CD4-positive, alpha-beta memory T cell (primary cell): ENCODE data around the gene TRAF4. TPM values are rescaled to one million over a fixed set of nuclear protein-coding genes. Genes with fewer than 3 reads are reported as not detected.
A peak's percentile ranks its signal among the peaks of the same experiment; 100 is the strongest.

Source experiments
- CTCF ChIA-PET: fragments of 350-600 bp; sonication (Branson Sonifier 250); formaldehyde crosslinking; loops from one replicate; lab custom pipeline; 2021; ENCODE audit warnings: inconsistent platforms; ENCODE audit not compliant: partially characterized antibody; lab: Charles Lee
- POLR2A ChIA-PET: fragments of 350-600 bp; sonication (Branson Sonifier 250); formaldehyde crosslinking; loops from one replicate; lab custom pipeline; 2021; ENCODE audit not compliant: partially characterized antibody; lab: Charles Lee
- DNase-seq, 5 donors: peaks; one replicate each; pipeline versions ENCODE4 v3.0.0 to v3.0.0-alpha.2; 2020 to 2022; ENCODE audit warnings: mixed read lengths in 1 of 5
- H3K27ac ChIP-seq: one replicate; pipeline ENCODE4 v1.7.0; 2013; ENCODE audit warnings: low read depth, low read length
- H3K27me3 ChIP-seq: 2 replicates; pipeline ENCODE4 v1.7.0; 2013; ENCODE audit warnings: mild to moderate bottlenecking, low read length, moderate library complexity; ENCODE audit not compliant: insufficient read depth
- H3K36me3 ChIP-seq: 2 replicates; pipeline ENCODE4 v1.7.0; 2013; ENCODE audit warnings: mild to moderate bottlenecking, low read length, moderate library complexity; ENCODE audit not compliant: insufficient read depth
- H3K4me1 ChIP-seq: 2 replicates; pipeline ENCODE4 v1.7.0; 2013; ENCODE audit warnings: mild to moderate bottlenecking, low read length, moderate library complexity; ENCODE audit not compliant: insufficient read depth
- H3K4me3 ChIP-seq, 2 donors: one replicate each; pipeline ENCODE4 v1.7.0; 2013; ENCODE audit warnings: low read length in 2 of 2, mild to moderate bottlenecking in 1 of 2
- H3K9me3 ChIP-seq, 2 donors: one replicate each; pipeline ENCODE4 v1.7.0; 2013; ENCODE audit warnings: low read length in 2 of 2, control low read depth in 1 of 2; ENCODE audit not compliant: control insufficient read depth in 1 of 2
- H3K27ac Mint-ChIP-seq, 7 donors: one replicate each; pipeline ENCODE4 v1.8.0; 2020 to 2021; ENCODE audit warnings: mixed read lengths in 7 of 7, mild to moderate bottlenecking in 6 of 7, inconsistent platforms in 3 of 7, moderate library complexity in 3 of 7
- H3K27me3 Mint-ChIP-seq, 2 donors: one replicate each; pipeline ENCODE4 v1.8.0; 2020 to 2021; ENCODE audit warnings: mixed read lengths in 2 of 2
- H3K36me3 Mint-ChIP-seq, 2 donors: one replicate each; pipeline ENCODE4 v1.8.0; 2020 to 2021; ENCODE audit warnings: mixed read lengths in 2 of 2, inconsistent platforms in 1 of 2, mild to moderate bottlenecking in 1 of 2
- H3K4me1 Mint-ChIP-seq, 4 donors: one replicate each; pipeline ENCODE4 v1.8.0; 2020 to 2021; ENCODE audit warnings: mixed read lengths in 4 of 4, mild to moderate bottlenecking in 1 of 4
- H3K4me3 Mint-ChIP-seq, 8 donors: one replicate each; pipeline ENCODE4 v1.8.0; 2020 to 2021; ENCODE audit warnings: mixed read lengths in 8 of 8, mild to moderate bottlenecking in 7 of 8, moderate library complexity in 6 of 8, inconsistent platforms in 3 of 8
- H3K9me3 Mint-ChIP-seq, 8 donors: one replicate each; pipeline ENCODE4 v1.8.0; 2020 to 2021; ENCODE audit warnings: mixed read lengths in 8 of 8, mild to moderate bottlenecking in 5 of 8, inconsistent platforms in 3 of 8, moderate library complexity in 1 of 8
- intact Hi-C: fragments of 100-400 bp; cut with micrococcal nuclease; formaldehyde crosslinking; loops from one replicate; pipeline ENCODE4 v1.15.1; 2023
- polyA plus RNA-seq, 2 donors: library from polyadenylated mRNA; unstranded; fragments of 300-500 nt; fragmentation: Illumina TruSeq; gene quantifications; one replicate each; pipeline ENCODE4 v1.2.3, GENCODE V29; 2021
- total RNA-seq, 2 experiments: library from RNA; stranded (reverse); gene quantifications; one replicate each; pipeline ENCODE4 v1.2.3, GENCODE V29; 2021

Gene TRAF4
- total and polyA plus RNA-seq, 4 experiments from 2014 or later = 0.61 to 32.9 (median 16.9) TPM

- DNase-seq = no peak
- H3K27me3 ChIP-seq = no peaks in the 10 kb centered on the region
- H3K4me3 Mint-ChIP-seq = no peak overlapping the region
- ChIA-PET POLR2A (no interaction called here), CTCF (no interaction called here)
- peaks cover 47% of the 10 kb centered on the region for H3K36me3 ChIP-seq
- H3K27me3 Mint-ChIP-seq = no peaks in the 10 kb centered on the region
- H3K36me3 Mint-ChIP-seq = peaks cover 39 to 51% of the 10 kb centered on the region in 2 donors
- H3K27ac Mint-ChIP-seq = peak overlapping the region in 3 of 7 donors; percentile 8 to 73 (median 51)
- intact Hi-C loops = no loop called here
- peaks cover 0 to 2% (median 0%) of the 10 kb centered on the region in 8 donors for H3K9me3 Mint-ChIP-seq
- H3K4me1 ChIP-seq = no peaks in the 10 kb centered on the region
- no peak overlapping the region for H3K4me3 ChIP-seq
- no peak overlapping the region for H3K27ac ChIP-seq
- no peaks in the 10 kb centered on the region for H3K9me3 ChIP-seq
- H3K4me1 Mint-ChIP-seq = peaks cover 0 to 9% (median 5%) of the 10 kb centered on the region in 4 donors
Measured at GRCh38 chr17:28703552-28704218, 40.1 kb upstream of the TRAF4 start.

GRCh38 chr17:28704219-28704858 is 39.5 kb upstream of the TRAF4 start:
- Histone ChIP-seq H3K36me3 (peaks cover 40% of the 10 kb centered on the region), H3K27me3 (no peaks in the 10 kb centered on the region), H3K4me3 (no peak overlapping the region), H3K4me1 (no peaks in the 10 kb centered on the region), H3K9me3 (no peaks in the 10 kb centered on the region), H3K27ac (no peak overlapping the region)
- Mint-ChIP-seq H3K27ac (no peak overlapping the region), H3K4me3 (no peak overlapping the region), H3K36me3 (peaks cover 35 to 45% of the 10 kb centered on the region in 2 donors), H3K27me3 (no peaks in the 10 kb centered on the region), H3K9me3 (peaks cover 0 to 2% (median 0%) of the 10 kb centered on the region in 8 donors), H3K4me1 (peaks cover 0 to 9% (median 5%) of the 10 kb centered on the region in 4 donors)
- ChIA-PET CTCF (no interaction called here), POLR2A (interaction anchor here (0.9 to 1.5 kb wide), 3 partner anchors 10 to 42 kb away, joined by 3 to 4 read pairs (median 3); partner anchors contain the start of genes RPL23A, SDF2 and SUPT6H)
- DNase-seq = no peak
- intact Hi-C loops = no loop called here

DNA sequence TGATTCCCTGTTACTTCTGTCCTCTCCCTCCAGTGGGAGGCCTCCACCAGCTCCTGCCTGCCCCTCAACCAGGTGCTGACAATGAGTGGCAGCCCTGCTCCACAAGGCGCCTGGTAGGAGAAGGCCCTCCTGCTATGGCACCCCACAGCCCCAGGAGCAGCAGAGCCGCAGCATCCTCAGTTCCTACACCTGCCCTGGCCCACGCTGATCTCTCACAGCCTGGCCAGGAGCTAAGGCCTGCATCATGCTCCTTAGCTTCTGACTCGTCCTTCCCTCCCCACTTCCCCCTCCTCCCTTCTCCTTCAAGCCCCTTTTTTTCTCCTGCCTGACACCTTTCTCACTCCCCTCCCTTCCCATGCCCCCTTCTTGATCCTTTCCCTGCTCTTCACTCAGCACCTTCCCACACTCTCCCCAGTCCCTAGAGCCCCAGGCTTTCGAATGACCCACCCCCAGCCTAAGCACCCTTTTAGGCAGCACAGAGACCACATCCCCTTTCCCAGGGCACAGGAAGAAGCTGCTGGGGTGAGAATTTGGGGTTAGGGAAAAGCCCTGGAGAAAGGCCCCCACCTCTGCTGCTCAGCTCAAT is 38.6 kb upstream of the TRAF4 start:
- Mint-ChIP-seq H3K4me3 (no peak overlapping the region), H3K27ac (peak overlapping the region in 5 of 7 donors; percentile 18 to 79 (median 41)), H3K9me3 (peaks cover 0 to 2% (median 0%) of the 10 kb centered on the region in 8 donors), H3K36me3 (peaks cover 31 to 37% of the 10 kb centered on the region in 2 donors), H3K4me1 (peaks cover 3 to 9% (median 6%) of the 10 kb centered on the region in 4 donors), H3K27me3 (no peaks in the 10 kb centered on the region)
- no peak for DNase-seq
- CTCF ChIA-PET = no interaction called here
- intact Hi-C loops = no loop called here
- no peaks in the 10 kb centered on the region for H3K4me1 ChIP-seq
- no peaks in the 10 kb centered on the region for H3K9me3 ChIP-seq
- H3K27ac ChIP-seq = no peak overlapping the region
- POLR2A ChIA-PET = interaction anchor here (0.9 to 1.5 kb wide), 3 partner anchors 11 to 43 kb away, joined by 3 to 4 read pairs (median 3); partner anchors contain the start of genes RPL23A, SDF2 and SUPT6H
- no peak overlapping the region for H3K4me3 ChIP-seq
- no peaks in the 10 kb centered on the region for H3K27me3 ChIP-seq
- H3K36me3 ChIP-seq = peaks cover 32% of the 10 kb centered on the region

GRCh38 chr17:28705728-28706334 is 38.0 kb upstream of the TRAF4 start:
- Histone ChIP-seq H3K27ac (no peak overlapping the region), H3K27me3 (no peaks in the 10 kb centered on the region), H3K4me3 (no peak overlapping the region), H3K36me3 (peaks cover 26% of the 10 kb centered on the region), H3K4me1 (peaks cover 5% of the 10 kb centered on the region), H3K9me3 (no peaks in the 10 kb centered on the region)
- no peak for DNase-seq
- POLR2A ChIA-PET = interaction anchor here (1.2 to 1.5 kb wide), 2 partner anchors 12 to 14 kb away, joined by 3 to 4 read pairs; partner anchors contain the start of gene RPL23A
- H3K36me3 Mint-ChIP-seq = peaks cover 27 to 32% of the 10 kb centered on the region in 2 donors
- CTCF ChIA-PET = no interaction called here
- H3K27ac Mint-ChIP-seq = peak overlapping the region in 4 of 7 donors; percentile 18 to 61 (median 38)
- peaks cover 5 to 13% (median 10%) of the 10 kb centered on the region in 4 donors for H3K4me1 Mint-ChIP-seq
- H3K9me3 Mint-ChIP-seq = peaks cover 0 to 2% (median 0%) of the 10 kb centered on the region in 8 donors
- H3K27me3 Mint-ChIP-seq = no peaks in the 10 kb centered on the region
- H3K4me3 Mint-ChIP-seq = no peak overlapping the region
- intact Hi-C loops = no loop called here

DNA sequence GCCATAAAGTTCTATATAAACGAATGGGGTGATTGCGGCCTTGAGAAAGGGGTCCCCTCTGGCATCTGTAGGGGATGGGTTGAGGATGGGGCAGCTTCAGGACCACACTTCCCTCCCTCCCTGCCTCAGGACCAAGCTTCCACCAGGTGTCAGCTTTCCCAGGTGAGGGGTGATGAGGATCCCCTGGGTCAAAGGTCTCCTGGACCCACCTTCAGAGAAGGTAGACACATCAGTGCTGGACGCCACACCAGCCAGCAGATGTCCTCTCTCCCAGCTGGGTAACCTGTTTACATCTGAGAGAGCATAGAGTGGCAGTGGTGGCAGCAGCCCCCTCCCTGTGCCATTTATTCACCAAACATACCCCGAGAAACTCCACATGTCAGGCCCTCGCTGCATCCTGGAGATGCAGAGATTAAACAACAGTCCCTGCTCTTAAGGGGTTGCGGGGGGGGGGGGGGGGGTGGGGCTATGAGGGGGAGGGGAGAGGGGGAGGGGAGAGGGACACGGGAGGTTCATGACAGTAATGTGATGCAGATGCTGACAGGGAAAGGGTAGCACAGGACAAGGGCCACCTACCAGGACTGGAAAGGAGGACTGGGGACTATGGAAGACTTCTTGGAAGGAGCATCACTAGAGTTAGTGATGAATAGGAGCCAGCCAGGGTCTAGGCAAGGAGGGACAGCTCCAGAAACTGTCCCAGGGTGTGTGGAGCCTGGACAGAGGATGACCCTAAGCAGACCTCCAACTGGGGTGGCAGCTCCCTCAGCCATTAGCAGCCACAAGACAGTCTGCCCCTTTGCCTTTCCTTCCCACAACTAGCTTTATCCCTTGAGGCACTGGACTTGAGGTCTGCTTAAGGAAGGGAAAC is 37.1 kb upstream of the TRAF4 start:
- H3K4me1 Mint-ChIP-seq = peaks cover 5 to 18% (median 12%) of the 10 kb centered on the region in 4 donors
- H3K4me3 Mint-ChIP-seq = no peak overlapping the region
- CTCF ChIA-PET = interaction anchor here (0.5 to 1.2 kb wide), 3 partner anchors 12 to 117 kb away, joined by 3 to 5 read pairs (median 3); partner anchors contain the start of gene RPL23A
- intact Hi-C loops = no loop called here
- peaks cover 20 to 27% of the 10 kb centered on the region in 2 donors for H3K36me3 Mint-ChIP-seq
- H3K36me3 ChIP-seq = peaks cover 17% of the 10 kb centered on the region
- H3K27ac Mint-ChIP-seq = peak overlapping the region in 4 of 7 donors; percentile 41 to 85 (median 60)
- peaks cover 5% of the 10 kb centered on the region for H3K4me1 ChIP-seq
- H3K4me3 ChIP-seq = no peak overlapping the region
- H3K27me3 ChIP-seq = no peaks in the 10 kb centered on the region
- no peaks in the 10 kb centered on the region for H3K9me3 ChIP-seq
- peaks cover 0 to 2% (median 0%) of the 10 kb centered on the region in 8 donors for H3K9me3 Mint-ChIP-seq
- H3K27me3 Mint-ChIP-seq = no peaks in the 10 kb centered on the region
- POLR2A ChIA-PET = interaction anchor here (7.3 kb wide), 1 partner anchor 15 kb away, joined by 93 read pairs; the partner anchor contains the start of gene RPL23A
- no peak overlapping the region for H3K27ac ChIP-seq
- DNase-seq = no peak

- ChIA-PET CTCF (interaction anchor here (1.0 to 1.2 kb wide), 2 partner anchors 12 to 13 kb away, joined by 3 to 5 read pairs; partner anchors contain the start of gene RPL23A), POLR2A (interaction anchor here (7.3 kb wide), 1 partner anchor 14 kb away, joined by 93 read pairs; the partner anchor contains the start of gene RPL23A)
- H3K27ac Mint-ChIP-seq = peak overlapping the region in 5 of 7 donors; percentile 41 to 85 (median 57)
- Histone ChIP-seq H3K27me3 (no peaks in the 10 kb centered on the region), H3K4me3 (no peak overlapping the region), H3K27ac (no peak overlapping the region), H3K36me3 (peaks cover 11% of the 10 kb centered on the region), H3K4me1 (peaks cover 9% of the 10 kb centered on the region), H3K9me3 (no peaks in the 10 kb centered on the region)
- DNase-seq = no peak
- peak overlapping the region in 1 of 8 donors; percentile 17 for H3K4me3 Mint-ChIP-seq
- H3K36me3 Mint-ChIP-seq = peaks cover 14 to 22% of the 10 kb centered on the region in 2 donors
- intact Hi-C loops = no loop called here
- peaks cover 7 to 24% (median 16%) of the 10 kb centered on the region in 4 donors for H3K4me1 Mint-ChIP-seq
- peaks cover 0 to 2% (median 0%) of the 10 kb centered on the region in 8 donors for H3K9me3 Mint-ChIP-seq
- H3K27me3 Mint-ChIP-seq = no peaks in the 10 kb centered on the region
Measured at GRCh38 chr17:28707339-28707720, 36.5 kb upstream of the TRAF4 start.
